GM04503 (cell line): Measurements from ENCODE around the gene MTSS2.

Source experiments
- DNase-seq: peaks from one replicate; pipeline ENCODE4 v3.0.0-alpha.2; 2012; ENCODE audit warnings: low read depth

Gene MTSS2

GRCh38 chr16:70698901-70699300, 13.0 kb upstream of the MTSS2 start:
- no peak for DNase-seq

GRCh38 chr16:70697594-70698170, 11.8 kb upstream of the MTSS2 start:
- no peak for DNase-seq

GRCh38 chr16:70696952-70697593, 11.2 kb upstream of the MTSS2 start:
- DNase-seq: no peak

GRCh38 chr16:70696355-70696754, 10.5 kb upstream of the MTSS2 start:
- no peak for DNase-seq

- no peak for DNase-seq
These were observed 9.6 kb upstream of the MTSS2 start for GRCh38 chr16:70695331-70696070.

GRCh38 chr16:70694868-70695218, 9.0 kb upstream of the MTSS2 start:
- no peak for DNase-seq

GRCh38 chr16:70694088-70694867, 8.4 kb upstream of the MTSS2 start:
- peak; percentile 88 for DNase-seq

GRCh38 chr16:70692873-70693671, 7.2 kb upstream of the MTSS2 start:
- DNase-seq: no peak

GRCh38 chr16:70692130-70692872, 6.4 kb upstream of the MTSS2 start:
- no peak for DNase-seq

- DNase-seq: peak; percentile 99
These were observed 5.6 kb upstream of the MTSS2 start for GRCh38 chr16:70691223-70692129.

GRCh38 chr16:70689970-70690891, 4.4 kb upstream of the MTSS2 start:
- DNase-seq: no peak

GRCh38 chr16:70689035-70689969, 3.4 kb upstream of the MTSS2 start:
- no peak for DNase-seq

GRCh38 chr16:70688246-70688742, 2.4 kb upstream of the MTSS2 start:
- no peak for DNase-seq

GRCh38 chr16:70687671-70688245, 1.9 kb upstream of the MTSS2 start:
- no peak for DNase-seq

GRCh38 chr16:70687102-70687511, 1.3 kb upstream of the MTSS2 start:
- no peak for DNase-seq

- no peak for DNase-seq
These were observed 686 bp upstream of the MTSS2 start for GRCh38 chr16:70686376-70687101.
